ENCODE results near the gene ITCH. TPM values are rescaled to one million over a fixed set of nuclear protein-coding genes. Genes with fewer than 3 reads are reported as not detected.

The ITCH gene
- total RNA-seq, 2 experiments from 2014 or later = 26.1 to 36.8 TPM

DNA sequence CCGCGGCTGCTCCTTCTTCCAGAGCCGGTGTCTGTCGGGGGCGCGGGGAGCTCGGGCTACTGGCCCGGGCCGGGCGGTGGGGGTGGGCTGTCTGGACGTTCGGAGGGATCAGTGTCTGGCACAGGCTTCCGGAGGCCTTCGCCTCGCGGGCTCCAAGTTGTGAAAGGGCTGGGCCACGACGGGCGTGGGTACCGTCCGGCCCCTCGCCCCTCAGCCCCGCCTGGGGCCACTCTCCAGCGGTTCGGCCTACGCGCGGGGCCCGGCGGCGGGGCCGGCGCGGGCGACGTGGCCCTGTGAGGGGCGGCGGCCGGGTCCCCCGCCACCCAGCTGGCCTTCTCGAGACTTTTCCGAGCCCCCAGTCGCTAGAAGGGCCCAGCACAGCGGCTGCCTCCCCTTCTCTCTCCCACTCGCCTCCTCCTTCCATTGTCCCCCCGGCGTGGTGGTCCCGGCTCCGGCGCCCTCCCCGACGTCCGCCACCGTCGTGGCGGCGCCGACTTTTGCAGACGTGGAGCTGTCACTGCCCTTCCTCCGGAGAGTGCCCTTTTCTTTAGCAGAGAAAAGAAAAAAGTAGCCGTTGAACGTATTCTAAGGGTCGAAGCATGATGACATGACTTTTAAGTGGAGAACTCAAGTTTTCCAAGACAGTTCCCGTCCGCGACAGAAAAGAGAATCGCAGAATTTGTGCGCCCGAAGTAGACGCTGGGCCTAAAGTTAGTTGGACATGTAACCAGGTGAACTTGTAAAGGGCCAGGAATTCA, 571 bp downstream of the ITCH start:
- ChIA-PET POLR2A (interaction anchor here (0.6 to 1.6 kb wide), 11 partner anchors 8 to 704 kb away, joined by 3 to 12 read pairs (median 5); no protein-coding TSS in a partner anchor), CTCF (ENCODE audit: unreplicated experiment) (interaction anchor here (0.6 to 0.9 kb wide), 3 partner anchors 50 to 1094 kb away, joined by 3 to 6 read pairs (median 5); no protein-coding TSS in a partner anchor)
- H3K27ac ChIP-seq (ENCODE audit: low read depth, low read length, poor library complexity, severe bottlenecking) = peak overlapping the region; percentile 42
- peak overlapping the region; percentile 92 for H3K4me3 ChIP-seq (ENCODE audit: low read depth, low read length, poor library complexity, severe bottlenecking)
- intact Hi-C loops (cut with micrococcal nuclease; ENCODE audit: unreplicated experiment) = no loop called here
- peak overlapping the region; percentile 97 for H2AFZ ChIP-seq (ENCODE audit: low read length)
- peaks cover 54% of the 10 kb centered on the region for H3K79me2 ChIP-seq (ENCODE audit: insufficient read depth, low read depth, low read length)
- H3K4me1 ChIP-seq (ENCODE audit: insufficient read depth, low read length, poor library complexity, severe bottlenecking) = peaks cover 46% of the 10 kb centered on the region
- H3K4me2 ChIP-seq (ENCODE audit: low read length) = peak overlapping the region; percentile 93
- peak; percentile 18 for DNase-seq (ENCODE audit: low spot score)
- BruUV-seq (replicated peaks) = TSS peak; percentile 78
- H3K9me3 ChIP-seq (ENCODE audit: low read length) = no peaks in the 10 kb centered on the region
- H4K20me1 ChIP-seq (ENCODE audit: insufficient read depth, low read length) = peaks cover 7% of the 10 kb centered on the region; the same call in 1 of the 2 replicates
- H3K36me3 ChIP-seq (ENCODE audit: insufficient read depth, low read length) = peaks cover 17% of the 10 kb centered on the region
- TF ChIP-seq EZH2phosphoT487 (IDR thresholded peaks at IDR 0.05; ENCODE audit: borderline replicate concordance, low read depth, low read length) = no peak
- TF ChIP-seq, protein P1, sequence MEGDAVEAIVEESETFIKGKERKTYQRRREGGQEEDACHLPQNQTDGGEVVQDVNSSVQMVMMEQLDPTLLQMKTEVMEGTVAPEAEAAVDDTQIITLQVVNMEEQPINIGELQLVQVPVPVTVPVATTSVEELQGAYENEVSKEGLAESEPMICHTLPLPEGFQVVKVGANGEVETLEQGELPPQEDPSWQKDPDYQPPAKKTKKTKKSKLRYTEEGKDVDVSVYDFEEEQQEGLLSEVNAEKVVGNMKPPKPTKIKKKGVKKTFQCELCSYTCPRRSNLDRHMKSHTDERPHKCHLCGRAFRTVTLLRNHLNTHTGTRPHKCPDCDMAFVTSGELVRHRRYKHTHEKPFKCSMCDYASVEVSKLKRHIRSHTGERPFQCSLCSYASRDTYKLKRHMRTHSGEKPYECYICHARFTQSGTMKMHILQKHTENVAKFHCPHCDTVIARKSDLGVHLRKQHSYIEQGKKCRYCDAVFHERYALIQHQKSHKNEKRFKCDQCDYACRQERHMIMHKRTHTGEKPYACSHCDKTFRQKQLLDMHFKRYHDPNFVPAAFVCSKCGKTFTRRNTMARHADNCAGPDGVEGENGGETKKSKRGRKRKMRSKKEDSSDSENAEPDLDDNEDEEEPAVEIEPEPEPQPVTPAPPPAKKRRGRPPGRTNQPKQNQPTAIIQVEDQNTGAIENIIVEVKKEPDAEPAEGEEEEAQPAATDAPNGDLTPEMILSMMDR (conservative IDR thresholded peaks at IDR 0.05; ENCODE audit: low read length) = no peak
- H3K9me2 ChIP-seq (ENCODE audit: insufficient read depth, low read length) = no peaks in the 10 kb centered on the region

DNA sequence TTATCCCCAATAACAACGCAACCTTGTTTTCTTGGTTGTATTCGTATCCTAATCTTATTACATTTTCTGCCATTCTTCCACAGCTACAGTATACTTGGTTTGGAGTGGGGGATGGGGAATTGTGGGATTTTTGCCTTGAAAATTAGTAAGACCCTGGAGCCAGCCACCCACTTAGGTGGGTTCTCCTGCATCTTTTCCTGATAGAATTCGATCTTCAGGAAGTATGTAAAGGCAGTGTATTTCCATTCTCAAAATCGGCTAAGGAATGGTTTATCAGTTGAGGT, 1.1 kb downstream of the ITCH start:
- peak overlapping the region; percentile 97; the same call in 1 of the 2 replicates for H2AFZ ChIP-seq (ENCODE audit: low read length)
- no peaks in the 10 kb centered on the region for H3K9me3 ChIP-seq (ENCODE audit: low read length)
- peaks cover 57% of the 10 kb centered on the region for H3K79me2 ChIP-seq (ENCODE audit: insufficient read depth, low read depth, low read length)
- POLR2A ChIA-PET = interaction anchor here (0.6 to 1.6 kb wide), 4 partner anchors 12 to 548 kb away, joined by 3 to 12 read pairs (median 8); no protein-coding TSS in a partner anchor
- no TSS peak for BruUV-seq (replicated peaks)
- peaks cover 7% of the 10 kb centered on the region; the same call in 1 of the 2 replicates for H4K20me1 ChIP-seq (ENCODE audit: insufficient read depth, low read length)
- DNase-seq (ENCODE audit: low spot score) = no peak
- peak overlapping the region; percentile 93 for H3K4me2 ChIP-seq (ENCODE audit: low read length)
- peak overlapping the region; percentile 92 for H3K4me3 ChIP-seq (ENCODE audit: low read depth, low read length, poor library complexity, severe bottlenecking)
- TF ChIP-seq, protein P1 (conservative IDR thresholded peaks at IDR 0.05; ENCODE audit: low read length) = no peak
- no peak for TF ChIP-seq EZH2phosphoT487 (IDR thresholded peaks at IDR 0.05; ENCODE audit: borderline replicate concordance, low read depth, low read length)
- intact Hi-C loops (cut with micrococcal nuclease; ENCODE audit: unreplicated experiment) = no loop called here
- CTCF ChIA-PET (ENCODE audit: unreplicated experiment) = no interaction called here
- H3K9me2 ChIP-seq (ENCODE audit: insufficient read depth, low read length) = no peaks in the 10 kb centered on the region
- H3K4me1 ChIP-seq (ENCODE audit: insufficient read depth, low read length, poor library complexity, severe bottlenecking) = peaks cover 46% of the 10 kb centered on the region
- no peak overlapping the region for H3K27ac ChIP-seq (ENCODE audit: low read depth, low read length, poor library complexity, severe bottlenecking)
- peaks cover 22% of the 10 kb centered on the region for H3K36me3 ChIP-seq (ENCODE audit: insufficient read depth, low read length)

- no TSS peak for BruUV-seq (replicated peaks)
These were observed 2.7 kb downstream of the ITCH start for GRCh38 chr20:34365765-34366213.

More at GRCh38 chr20:34365765-34366213, 2.7 kb downstream of the ITCH start:
- POLR2A ChIA-PET = interaction anchor here (0.9 to 1.0 kb wide), 2 partner anchors 41 to 302 kb away, joined by 3 to 9 read pairs; no protein-coding TSS in a partner anchor
- intact Hi-C loops (cut with micrococcal nuclease; ENCODE audit: unreplicated experiment) = no loop called here
- peak overlapping the region; percentile 39 for H3K27ac ChIP-seq (ENCODE audit: low read depth, low read length, poor library complexity, severe bottlenecking)
- H3K9me2 ChIP-seq (ENCODE audit: insufficient read depth, low read length) = no peaks in the 10 kb centered on the region
- peaks cover 37% of the 10 kb centered on the region for H3K36me3 ChIP-seq (ENCODE audit: insufficient read depth, low read length)
- no peak overlapping the region for H2AFZ ChIP-seq (ENCODE audit: low read length)
- TF ChIP-seq, protein P1 (conservative IDR thresholded peaks at IDR 0.05; ENCODE audit: low read length) = no peak
- TF ChIP-seq EZH2phosphoT487 (IDR thresholded peaks at IDR 0.05; ENCODE audit: borderline replicate concordance, low read depth, low read length) = no peak
- H3K4me3 ChIP-seq (ENCODE audit: low read depth, low read length, poor library complexity, severe bottlenecking) = peak overlapping the region; percentile 37
- peak overlapping the region; percentile 65 for H3K4me2 ChIP-seq (ENCODE audit: low read length)
- CTCF ChIA-PET (ENCODE audit: unreplicated experiment) = no interaction called here
- H4K20me1 ChIP-seq (ENCODE audit: insufficient read depth, low read length) = peaks cover 7% of the 10 kb centered on the region; the same call in 1 of the 2 replicates
- no peaks in the 10 kb centered on the region for H3K9me3 ChIP-seq (ENCODE audit: low read length)
- peaks cover 57% of the 10 kb centered on the region for H3K79me2 ChIP-seq (ENCODE audit: insufficient read depth, low read depth, low read length)
- DNase-seq (ENCODE audit: low spot score) = peak; percentile 83
- peaks cover 46% of the 10 kb centered on the region for H3K4me1 ChIP-seq (ENCODE audit: insufficient read depth, low read length, poor library complexity, severe bottlenecking)
